Epidermal melanocyte (primary cell): ENCODE data around the gene MCM5.
"Not testable (repeated sequence)": the region's sequence is repeated elsewhere in the genome, so short reads cannot be mapped to it uniquely, and the experiment has no call there.

ENCODE experiments used
- DNase-seq: peaks from one replicate; pipeline ENCODE4 v3.0.0; 2011; ENCODE audit warnings: low spot score; ENCODE audit not compliant: insufficient read length

Gene MCM5

GRCh38 chr22:35471566-35471965 is 71.6 kb downstream of the MCM5 start:
- not testable (repeated sequence) for DNase-seq

GRCh38 chr22:35472488-35472887 is 72.5 kb downstream of the MCM5 start:
- DNase-seq: no peak

DNA sequence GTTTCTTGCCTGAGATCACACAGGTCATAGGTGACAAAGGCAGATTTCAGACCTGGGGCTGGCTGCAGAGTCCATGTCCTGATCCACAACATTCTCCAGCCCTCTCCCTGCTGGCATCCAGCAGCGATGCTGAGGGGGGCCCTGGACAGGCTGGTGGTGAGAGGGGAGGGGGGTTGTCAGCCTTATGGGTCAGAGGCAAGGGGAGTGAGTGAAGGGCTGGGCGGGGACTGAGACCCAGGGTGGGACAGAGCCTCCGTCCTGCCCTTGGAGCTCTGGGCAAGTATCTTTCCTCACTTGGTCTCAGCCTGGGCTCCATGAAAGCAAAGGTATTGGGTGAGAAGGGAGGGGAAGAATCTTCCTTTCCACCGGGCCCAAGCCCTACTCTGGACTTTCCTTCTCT is 74.0 kb downstream of the MCM5 start:
- no peak for DNase-seq
